A673 (cell line): ENCODE measurements around the gene BSN.

Experiments used
- EZH2 ChIP-seq: fragments of 200-600 bp; sonication (generic); IDR thresholded peaks from 2 replicates; pipeline ENCODE4 v1.6.1; 2017; ENCODE audit warnings: borderline replicate concordance, low read depth, mild to moderate bottlenecking, mixed read lengths, antibody characterized with exemption, low read length; ENCODE audit not compliant: poor library complexity, severe bottlenecking
- TF ChIP-seq, protein P1 (sequence below): fragments of 300-800, 200-600 bp; sonication (generic); conservative IDR thresholded peaks from 2 replicates; pipeline ENCODE4 v1.5.1; 2017; ENCODE audit warnings: low read depth, mild to moderate bottlenecking, antibody characterized with exemption, low read length, moderate library complexity, mixed read lengths

DNA sequence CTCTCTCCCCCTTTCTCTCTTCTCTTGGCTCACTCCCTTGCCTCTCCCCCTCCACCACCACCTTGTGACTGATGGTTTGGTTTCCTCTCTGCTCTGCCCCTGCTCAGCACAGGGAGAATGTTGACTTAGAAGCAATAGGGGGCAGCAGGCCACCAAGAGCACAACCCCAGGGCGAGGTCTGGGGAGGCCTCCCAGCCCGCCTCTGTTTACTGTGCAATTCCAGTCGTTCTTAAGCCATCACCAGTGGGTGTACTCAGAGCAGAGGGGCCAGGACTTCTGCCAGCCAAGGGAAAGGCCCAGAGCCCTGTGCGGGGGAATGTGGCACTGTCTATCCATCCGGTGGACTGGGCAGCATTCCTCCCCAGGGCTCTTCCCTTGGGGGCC lies 114.1 kb downstream of the BSN start:
- TF ChIP-seq, protein P1, sequence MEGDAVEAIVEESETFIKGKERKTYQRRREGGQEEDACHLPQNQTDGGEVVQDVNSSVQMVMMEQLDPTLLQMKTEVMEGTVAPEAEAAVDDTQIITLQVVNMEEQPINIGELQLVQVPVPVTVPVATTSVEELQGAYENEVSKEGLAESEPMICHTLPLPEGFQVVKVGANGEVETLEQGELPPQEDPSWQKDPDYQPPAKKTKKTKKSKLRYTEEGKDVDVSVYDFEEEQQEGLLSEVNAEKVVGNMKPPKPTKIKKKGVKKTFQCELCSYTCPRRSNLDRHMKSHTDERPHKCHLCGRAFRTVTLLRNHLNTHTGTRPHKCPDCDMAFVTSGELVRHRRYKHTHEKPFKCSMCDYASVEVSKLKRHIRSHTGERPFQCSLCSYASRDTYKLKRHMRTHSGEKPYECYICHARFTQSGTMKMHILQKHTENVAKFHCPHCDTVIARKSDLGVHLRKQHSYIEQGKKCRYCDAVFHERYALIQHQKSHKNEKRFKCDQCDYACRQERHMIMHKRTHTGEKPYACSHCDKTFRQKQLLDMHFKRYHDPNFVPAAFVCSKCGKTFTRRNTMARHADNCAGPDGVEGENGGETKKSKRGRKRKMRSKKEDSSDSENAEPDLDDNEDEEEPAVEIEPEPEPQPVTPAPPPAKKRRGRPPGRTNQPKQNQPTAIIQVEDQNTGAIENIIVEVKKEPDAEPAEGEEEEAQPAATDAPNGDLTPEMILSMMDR, result no peak
- TF ChIP-seq EZH2, result no peak
